Psoas muscle (tissue), 8 donors: ENCODE results near the gene TNFRSF11A. TPM values are rescaled to one million over a fixed set of nuclear protein-coding genes. Genes with fewer than 3 reads are reported as not detected.

ENCODE experiments used
- ATAC-seq, 4 donors: fragments of 200-7000 bp; cut with Tn5 transposase; one replicate each; pipeline ENCODE4 v1.9.1; 2020; ENCODE audit warnings: moderate library complexity in 3 of 4, mild to moderate bottlenecking in 2 of 4
- DNase-seq, 2 donors: peaks; one replicate each; pipeline ENCODE4 v3.0.0-alpha.2; 2020
- H3K27ac ChIP-seq: fragments of 200-600 bp; one replicate; pipeline ENCODE4 v1.8.0; 2022
- H3K27me3 ChIP-seq, 3 donors: fragments of 200-600 bp in 1 of 3; one replicate each; pipeline versions ENCODE4 v1.6.1 to v1.8.0; 2013 to 2022; ENCODE audit warnings: low read length in 2 of 3, mild to moderate bottlenecking in 2 of 3, moderate library complexity in 1 of 3; ENCODE audit not compliant: insufficient read depth in 3 of 3
- H3K36me3 ChIP-seq, 2 donors: fragments of 200-600 bp in 1 of 2; one replicate each; pipeline versions ENCODE4 v1.6.1 to v1.8.0; 2013 to 2022; ENCODE audit warnings: low read depth in 1 of 2, mild to moderate bottlenecking in 1 of 2, moderate library complexity in 1 of 2; ENCODE audit not compliant: insufficient read depth in 1 of 2
- H3K4me1 ChIP-seq: fragments of 200-600 bp; one replicate; pipeline ENCODE4 v1.8.0; 2022
- H3K4me3 ChIP-seq: fragments of 200-600 bp; one replicate; pipeline ENCODE4 v1.8.0; 2022; ENCODE audit warnings: mild to moderate bottlenecking
- H3K9me3 ChIP-seq: fragments of 200-600 bp; one replicate; pipeline ENCODE4 v1.8.0; 2022
- WGBS, 3 donors: extraction: QIAGEN DNeasy Blood & Tissue Kit; methylation state at CpG; one replicate each; pipeline versions ENCODE4 v1.1.6 to v1.1.7; 2013; 5-methylcytosine and 5-hydroxymethylcytosine counted together
- intact Hi-C, 2 donors: fragments of 100-400 bp; cut with DNase I; formaldehyde crosslinking; loops; one replicate each; pipeline versions ENCODE4 v1.11.0 to v1.14.2; 2022
- polyA plus RNA-seq, 3 donors: library from polyadenylated mRNA; stranded (reverse); fragments of 200-250 nt; gene quantifications; one replicate each; pipeline ENCODE4 v1.2.3, GENCODE V29; 2013
- total RNA-seq, 4 donors: library from RNA; stranded (reverse); fragmentation: NEBNext Ultra II Directional in 2 of 4; extraction: Animal tissue kit (Norgen Biotek cat#: 25700) in 2 of 4; gene quantifications; one replicate each; pipeline versions ENCODE4 v1.2.1 to v1.2.4, GENCODE V29; 2021 to 2023
- TF ChIP-seq, protein P1 (sequence below): fragments of 200-600 bp; IDR thresholded peaks from one replicate; pipeline ENCODE4 v1.8.0; 2022; ENCODE audit warnings: antibody characterized with exemption
- donor health status: healthy with polysubstance abuse.
- donor health status: DM: no; HTN: no; CAD: no; lungs with moderate emphysema.
- donor health status: Bipolar disorder and iron deficiency.
- donor health status: healthy.
- donor health status: DM: yes; HTN: yes; CAD: no.
- donor health status: DM: no; HTN: no; CAD: no.
- donor health status: DM: no; HTN: no; CAD: no.
- donor health status: DM: yes; HTN: yes; CAD: no.

The TNFRSF11A gene
- total and polyA plus RNA-seq, 7 donors, result 0.12 to 1.3 (median 0.60) TPM

DNA sequence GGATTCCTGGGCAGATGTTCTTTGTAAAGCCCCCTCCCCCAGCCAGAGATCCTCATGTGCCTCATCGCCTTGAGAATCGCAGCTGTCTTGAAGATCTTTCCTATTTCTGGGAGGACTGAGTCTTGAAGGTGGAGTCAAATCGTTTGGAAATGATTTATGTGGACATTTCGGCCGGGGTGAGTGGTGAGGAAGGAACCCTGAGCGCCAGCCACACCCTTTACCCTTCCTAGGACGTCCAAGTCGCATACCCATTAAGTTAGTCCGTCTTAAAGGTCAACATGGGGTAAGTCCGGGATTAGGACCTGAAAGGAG lies 112.9 kb downstream of the TNFRSF11A start:
- H3K27ac ChIP-seq, result peak overlapping the region; percentile 95
- H3K27me3 ChIP-seq, result no peaks in the 10 kb centered on the region
- ATAC-seq (peak; percentile 47 to 80 (median 72)), DNase-seq (peak; percentile 45 to 69)
- WGBS, 3 donors, result 6 to 25% (median 9%) methylated on average over 10 of the region's 10 CpGs
- no peaks in the 10 kb centered on the region for H3K9me3 ChIP-seq
- TF ChIP-seq, protein P1, sequence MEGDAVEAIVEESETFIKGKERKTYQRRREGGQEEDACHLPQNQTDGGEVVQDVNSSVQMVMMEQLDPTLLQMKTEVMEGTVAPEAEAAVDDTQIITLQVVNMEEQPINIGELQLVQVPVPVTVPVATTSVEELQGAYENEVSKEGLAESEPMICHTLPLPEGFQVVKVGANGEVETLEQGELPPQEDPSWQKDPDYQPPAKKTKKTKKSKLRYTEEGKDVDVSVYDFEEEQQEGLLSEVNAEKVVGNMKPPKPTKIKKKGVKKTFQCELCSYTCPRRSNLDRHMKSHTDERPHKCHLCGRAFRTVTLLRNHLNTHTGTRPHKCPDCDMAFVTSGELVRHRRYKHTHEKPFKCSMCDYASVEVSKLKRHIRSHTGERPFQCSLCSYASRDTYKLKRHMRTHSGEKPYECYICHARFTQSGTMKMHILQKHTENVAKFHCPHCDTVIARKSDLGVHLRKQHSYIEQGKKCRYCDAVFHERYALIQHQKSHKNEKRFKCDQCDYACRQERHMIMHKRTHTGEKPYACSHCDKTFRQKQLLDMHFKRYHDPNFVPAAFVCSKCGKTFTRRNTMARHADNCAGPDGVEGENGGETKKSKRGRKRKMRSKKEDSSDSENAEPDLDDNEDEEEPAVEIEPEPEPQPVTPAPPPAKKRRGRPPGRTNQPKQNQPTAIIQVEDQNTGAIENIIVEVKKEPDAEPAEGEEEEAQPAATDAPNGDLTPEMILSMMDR, result no peak
- no peaks in the 10 kb centered on the region for H3K36me3 ChIP-seq
- peaks cover 18% of the 10 kb centered on the region for H3K4me1 ChIP-seq
- H3K4me3 ChIP-seq, result peak overlapping the region; percentile 38
- intact Hi-C loops, result no loop called here

GRCh38 chr18:62438402-62438801 lies 113.3 kb downstream of the TNFRSF11A start:
- H3K27me3 ChIP-seq, result no peaks in the 10 kb centered on the region
- H3K4me1 ChIP-seq, result peaks cover 18% of the 10 kb centered on the region
- no peaks in the 10 kb centered on the region for H3K36me3 ChIP-seq
- H3K27ac ChIP-seq, result peak overlapping the region; percentile 95
- DNase-seq (no peak), ATAC-seq (peak in 2 of 4 donors; percentile 8)
- intact Hi-C loops, result no loop called here
- TF ChIP-seq, protein P1, result no peak
- 59 to 82% (median 67%) methylated on average over 12 of the region's 12 CpGs for WGBS, 3 donors
- H3K4me3 ChIP-seq, result peak overlapping the region; percentile 38
- no peaks in the 10 kb centered on the region for H3K9me3 ChIP-seq

DNA sequence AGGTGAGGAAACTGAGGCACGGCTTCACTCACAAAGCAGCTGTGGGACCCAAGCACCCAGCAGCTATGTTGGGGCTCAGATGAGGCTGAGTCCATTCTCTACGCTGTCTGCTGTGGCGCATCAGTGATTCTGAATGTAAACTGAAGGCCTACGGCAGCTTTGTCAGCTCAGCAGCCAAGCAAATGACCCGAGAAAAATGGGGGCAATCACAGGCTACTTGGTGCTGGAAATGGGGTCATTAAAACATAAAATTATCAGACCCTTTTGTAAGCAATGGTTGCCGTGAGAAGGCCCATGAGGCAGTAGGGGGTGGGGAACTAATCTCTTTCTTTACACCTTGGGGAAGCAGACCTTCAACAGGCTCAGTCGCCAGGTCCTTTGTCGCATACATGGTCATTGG lies 113.8 kb downstream of the TNFRSF11A start:
- Histone ChIP-seq H3K9me3 (no peaks in the 10 kb centered on the region), H3K36me3 (no peaks in the 10 kb centered on the region), H3K4me1 (peaks cover 18% of the 10 kb centered on the region), H3K27me3 (no peaks in the 10 kb centered on the region), H3K27ac (peak overlapping the region; percentile 95), H3K4me3 (no peak overlapping the region)
- TF ChIP-seq, protein P1, result no peak
- no peak for ATAC-seq
- 85 to 92% (median 90%) methylated on average over 8 of the region's 8 CpGs for WGBS, 3 donors
- intact Hi-C loops, result no loop called here
- no peak for DNase-seq

Other genes starting within 250 kb of the TNFRSF11A start
- 10 to 100 TPM in 2 of 4 donors, 1 to 10 TPM in 2; 9.5 to 18.0 (median 13.0) TPM for gene PIGN, start 138.3 kb upstream of the TNFRSF11A start, total RNA-seq
- 1 to 10 TPM; 3.2 to 7.3 (median 4.3) TPM for gene PIGN, start 138.3 kb upstream of the TNFRSF11A start, polyA plus RNA-seq
- gene RELCH, start 138.1 kb upstream of the TNFRSF11A start, total RNA-seq, result 10 to 100 TPM in 2 of 4 donors, 1 to 10 TPM in 2; 7.8 to 13.4 (median 10.9) TPM
- 10 to 100 TPM in 1 of 3 donors, 1 to 10 TPM in 2; 3.5 to 13.0 (median 4.4) TPM for gene RELCH, start 138.1 kb upstream of the TNFRSF11A start, polyA plus RNA-seq
- 10 to 100 TPM; 19.4 to 38.2 (median 32.1) TPM for gene ZCCHC2, start 197.7 kb downstream of the TNFRSF11A start, total RNA-seq
- 10 to 100 TPM in 2 of 3 donors, 1 to 10 TPM in 1; 4.0 to 41.8 (median 15.4) TPM for gene ZCCHC2, start 197.7 kb downstream of the TNFRSF11A start, polyA plus RNA-seq